Left ventricle myocardium superior (tissue), 1 donor: ENCODE data around the gene SLCO4A1. TPM values are rescaled to one million over a fixed set of nuclear protein-coding genes. Genes with fewer than 3 reads are reported as not detected.

ENCODE experiments used
- ATAC-seq: fragments of 200-7000 bp; cut with Tn5 transposase; one replicate; pipeline ENCODE4 v1.9.1; 2020; ENCODE audit warnings: mild to moderate bottlenecking, moderate library complexity
- DNase-seq: peaks from one replicate; pipeline ENCODE4 v3.0.0-alpha.2; 2020
- intact Hi-C: fragments of 100-400 bp; cut with micrococcal nuclease; formaldehyde crosslinking; loops from one replicate; pipeline ENCODE4 v1.11.0; 2022
- total RNA-seq: library from RNA; stranded (reverse); fragmentation: NEBNext Ultra II Directional; extraction: Animal tissue kit (Norgen Biotek cat#: 25700); gene quantifications from one replicate; pipeline ENCODE4 v1.2.1, GENCODE V29; 2021
- donor health status: DM: no; HTN: yes; CAD: no; lungs with severe emphysema.

SLCO4A1 gene
- total RNA-seq, 1 donor from 2014 or later = 9.4 TPM

DNA sequence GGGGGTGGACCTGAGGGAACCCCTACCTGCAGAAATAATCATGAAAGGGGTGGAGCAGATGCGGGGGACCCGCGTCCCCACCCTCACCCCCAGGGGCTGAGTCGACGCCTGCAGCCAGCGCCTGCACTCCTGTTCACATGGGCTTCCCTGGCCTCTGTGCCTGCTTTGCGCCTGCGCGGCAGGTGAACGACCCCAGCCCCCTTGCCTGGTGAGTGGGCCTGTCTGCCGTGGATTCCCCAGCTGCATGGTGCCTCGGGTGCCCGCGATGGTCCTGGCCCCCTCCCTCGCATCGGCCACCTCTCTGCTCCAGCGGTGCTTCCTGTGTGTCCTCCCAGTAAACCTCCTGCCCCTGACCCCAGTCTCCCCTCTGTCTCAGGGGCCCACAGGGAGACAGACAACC, 47.6 kb downstream of the SLCO4A1 start:
- ATAC-seq = no peak
- intact Hi-C loops = no loop called here
- no peak for DNase-seq

DNA sequence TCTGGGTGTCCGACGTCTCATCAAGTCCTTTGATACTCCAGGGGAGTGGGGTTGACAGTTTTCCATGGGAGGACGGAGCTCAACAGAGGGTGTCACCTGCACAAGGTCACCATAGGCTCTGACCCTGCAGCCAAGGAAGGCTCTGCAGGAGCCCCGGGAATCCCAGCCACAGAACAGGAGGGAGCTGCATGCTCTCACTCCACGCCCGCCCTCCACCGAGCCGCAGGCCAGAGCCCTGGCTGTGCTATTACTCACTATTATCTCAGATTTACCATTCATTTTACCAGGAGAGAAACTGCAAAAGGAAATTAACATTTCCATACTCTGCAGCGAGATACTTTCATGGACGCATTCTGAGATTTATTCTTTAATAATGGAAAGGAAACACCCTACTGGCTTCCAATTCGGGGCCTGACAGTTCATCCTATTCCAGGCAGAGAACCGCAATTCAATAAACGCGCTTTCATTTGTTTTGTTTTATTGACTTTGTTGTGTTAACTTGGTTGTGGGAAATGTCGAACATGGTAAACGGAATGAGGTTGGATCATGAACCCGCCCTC, 48.0 kb downstream of the SLCO4A1 start:
- intact Hi-C loops = no loop called here
- no peak for ATAC-seq
- DNase-seq = no peak

DNA sequence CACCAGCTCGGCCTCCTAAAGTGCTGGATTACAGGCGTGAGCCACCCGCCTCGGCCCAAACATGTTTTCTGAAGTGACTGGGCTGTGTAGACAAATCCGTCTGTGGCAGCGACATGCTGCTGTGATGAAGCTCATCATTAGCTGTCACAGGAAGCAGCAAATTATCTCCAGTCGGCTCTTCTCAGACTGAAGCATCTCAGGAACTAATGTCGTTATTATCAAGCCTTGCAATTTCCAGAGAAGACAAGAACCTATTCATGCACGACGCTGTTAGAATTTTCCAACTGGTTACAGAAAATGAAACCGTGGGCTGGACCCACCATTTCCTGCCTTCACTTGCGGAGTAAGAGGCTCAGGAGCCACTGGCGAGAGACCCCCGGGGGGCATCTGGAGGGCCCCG, 49.2 kb downstream of the SLCO4A1 start:
- no peak for DNase-seq
- no peak for ATAC-seq
- intact Hi-C loops = no loop called here

DNA sequence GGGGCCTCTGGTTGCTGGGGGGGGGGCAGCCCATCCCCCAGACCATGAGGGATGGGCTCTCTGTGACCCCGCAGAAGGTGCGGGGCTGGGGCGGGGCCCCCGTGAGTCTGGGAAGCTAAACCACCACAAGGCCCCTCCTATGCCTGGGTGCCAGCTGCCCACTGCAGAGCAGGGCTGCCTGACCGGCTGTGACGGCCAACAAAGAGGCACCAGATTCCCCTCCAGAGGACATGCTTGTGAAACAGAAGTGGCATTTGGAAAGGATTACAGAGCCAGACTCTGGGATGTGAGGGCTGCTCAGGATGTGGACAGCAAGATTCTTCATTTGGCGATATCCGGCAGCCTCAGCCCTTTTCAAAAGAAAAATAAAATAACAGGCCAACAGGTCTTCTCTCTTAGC, 49.9 kb downstream of the SLCO4A1 start:
- ATAC-seq = no peak
- no peak for DNase-seq
- intact Hi-C loops = no loop called here

DNA sequence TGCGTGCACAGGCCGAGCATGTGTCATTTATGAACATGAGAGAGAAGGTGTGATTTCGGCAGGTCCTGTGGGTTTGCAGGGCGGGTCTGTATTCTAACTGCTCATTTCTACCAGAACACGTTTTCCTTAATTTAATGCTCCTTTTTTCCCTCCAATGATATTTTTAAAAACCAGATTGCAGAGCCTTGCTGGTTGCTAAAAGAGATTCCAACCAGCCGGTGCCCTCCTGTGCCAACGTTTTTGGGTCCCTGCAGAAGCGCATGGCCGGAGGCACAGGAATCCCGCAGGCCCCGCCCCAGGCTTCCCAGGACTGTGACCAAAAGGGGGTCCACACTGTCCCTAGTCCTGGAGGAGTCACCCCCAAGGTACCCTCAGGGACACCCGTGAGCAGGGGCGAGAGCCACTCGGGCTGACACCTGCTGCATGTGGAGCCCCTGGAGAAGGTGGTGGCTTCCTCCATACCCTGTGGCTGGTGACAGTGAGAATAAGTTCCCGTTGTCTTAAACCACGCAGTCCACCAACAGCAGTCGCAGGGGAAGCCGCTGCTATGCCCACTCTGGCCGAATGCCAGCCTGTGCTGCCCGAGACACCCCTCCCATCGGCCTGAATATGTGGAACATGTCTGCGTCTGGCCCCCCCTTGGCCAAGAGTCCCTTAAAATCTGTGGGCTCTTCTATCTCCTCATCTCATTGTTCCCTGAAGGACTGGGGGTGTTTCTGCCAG, 50.7 kb downstream of the SLCO4A1 start:
- intact Hi-C loops = no loop called here
- DNase-seq (no peak), ATAC-seq (no peak)

DNA sequence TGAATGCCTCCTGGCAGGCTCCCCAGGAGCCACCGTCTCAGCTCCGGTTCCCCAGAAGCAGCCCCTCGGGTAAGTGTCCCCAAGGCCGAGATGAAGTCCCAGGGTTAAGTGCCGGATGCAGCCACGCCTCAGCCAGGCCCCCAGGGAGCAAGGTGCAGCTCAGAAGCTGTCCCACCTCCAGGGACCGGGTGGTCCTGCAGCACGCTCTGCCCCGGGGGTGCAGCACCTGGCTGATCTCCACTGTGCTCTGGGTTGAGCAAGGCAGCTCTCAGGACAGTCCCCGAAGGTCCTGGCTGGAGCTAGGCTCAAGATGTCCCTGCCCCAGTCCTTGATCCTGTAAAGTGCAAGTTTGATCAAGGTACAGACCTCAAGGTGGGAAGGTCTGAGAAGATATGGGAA, 51.2 kb downstream of the SLCO4A1 start:
- intact Hi-C loops = no loop called here
- ATAC-seq (no peak), DNase-seq (no peak)

DNA sequence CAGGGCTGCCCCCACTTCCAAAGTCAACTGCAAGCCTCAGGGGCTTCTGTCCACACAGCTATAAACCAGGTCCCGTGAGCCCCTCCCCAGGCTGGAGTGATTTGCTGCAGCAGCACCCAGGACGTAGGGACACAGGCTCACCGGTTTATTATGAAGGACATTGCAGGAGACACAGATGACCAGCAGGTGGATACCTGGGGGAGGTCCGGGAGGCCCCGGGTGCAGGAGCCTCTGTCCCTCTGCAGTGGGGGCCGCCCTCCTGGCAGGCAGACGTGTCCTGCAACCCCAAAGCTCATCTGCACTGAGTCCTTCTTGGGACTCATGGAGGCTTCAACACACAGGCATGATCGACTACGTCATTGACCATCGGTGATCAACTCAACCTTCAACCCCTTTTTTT, 51.8 kb downstream of the SLCO4A1 start:
- ATAC-seq (no peak), DNase-seq (no peak)
- intact Hi-C loops = no loop called here

DNA sequence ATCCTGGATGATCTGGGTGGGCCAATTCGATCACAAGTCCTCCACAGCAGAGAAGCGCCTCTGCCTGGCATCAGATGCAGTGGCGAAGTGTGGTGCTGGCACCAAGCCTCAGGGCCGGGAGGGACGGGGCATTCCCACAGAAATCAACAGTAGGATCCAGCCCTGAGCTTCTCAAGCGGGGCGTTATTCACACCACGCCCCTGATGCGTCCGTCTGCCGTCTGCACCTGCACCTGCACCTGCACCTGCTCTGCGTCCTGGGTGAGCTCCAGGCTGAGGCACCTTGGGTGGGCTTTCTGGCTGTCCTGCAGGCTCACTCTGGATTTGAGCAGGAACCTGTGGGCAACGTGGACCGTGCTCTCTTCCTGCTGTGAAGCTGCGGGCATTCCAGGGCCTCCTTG, 52.6 kb downstream of the SLCO4A1 start:
- DNase-seq = no peak
- intact Hi-C loops = no loop called here
- no peak for ATAC-seq

DNA sequence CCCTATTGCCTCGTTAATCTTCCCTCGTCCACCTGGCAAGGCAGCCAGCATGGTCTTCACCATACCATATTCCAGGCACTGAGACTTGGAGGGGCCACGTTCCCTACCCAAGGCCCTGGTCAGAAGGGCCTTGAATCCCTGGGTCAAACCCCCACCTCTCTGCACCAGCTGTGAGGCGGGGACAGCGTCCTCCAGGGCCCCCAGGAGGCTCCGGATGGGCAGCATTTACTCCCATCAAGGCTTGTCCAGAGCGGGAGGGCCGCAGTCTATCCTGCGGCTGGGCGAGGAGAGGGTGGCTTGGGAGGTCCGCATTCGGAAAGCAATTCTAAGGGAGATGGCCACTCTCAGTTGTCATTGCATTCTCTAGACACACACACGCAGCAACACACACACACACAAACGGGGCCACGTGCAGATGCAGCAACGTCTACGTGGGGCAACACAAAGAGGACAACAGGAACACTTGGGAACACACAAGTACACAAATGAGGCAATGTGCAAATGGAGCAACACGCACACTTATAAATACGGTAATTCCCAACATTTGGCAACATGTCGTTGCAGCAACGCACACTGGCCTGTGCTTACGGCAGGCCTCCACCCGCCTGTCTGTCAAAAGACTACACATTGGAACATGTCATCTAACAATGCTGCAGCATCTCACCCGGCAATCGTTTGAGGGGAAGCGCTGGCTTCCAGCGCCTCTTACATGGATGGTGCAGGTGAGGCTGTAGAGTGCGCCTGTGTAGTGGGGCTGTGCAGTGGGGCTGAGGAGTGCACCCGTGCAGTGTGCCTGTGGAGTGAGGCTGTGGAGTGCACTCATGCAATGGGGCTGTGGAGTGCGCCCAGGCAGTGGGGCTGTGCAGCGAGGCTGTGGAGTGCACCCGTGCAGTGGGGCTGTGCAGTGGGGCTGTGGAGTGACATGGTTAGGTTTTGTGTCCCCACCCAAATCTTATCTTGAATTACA, 53.4 kb downstream of the SLCO4A1 start:
- ATAC-seq = no peak
- intact Hi-C loops = no loop called here
- DNase-seq = no peak

DNA sequence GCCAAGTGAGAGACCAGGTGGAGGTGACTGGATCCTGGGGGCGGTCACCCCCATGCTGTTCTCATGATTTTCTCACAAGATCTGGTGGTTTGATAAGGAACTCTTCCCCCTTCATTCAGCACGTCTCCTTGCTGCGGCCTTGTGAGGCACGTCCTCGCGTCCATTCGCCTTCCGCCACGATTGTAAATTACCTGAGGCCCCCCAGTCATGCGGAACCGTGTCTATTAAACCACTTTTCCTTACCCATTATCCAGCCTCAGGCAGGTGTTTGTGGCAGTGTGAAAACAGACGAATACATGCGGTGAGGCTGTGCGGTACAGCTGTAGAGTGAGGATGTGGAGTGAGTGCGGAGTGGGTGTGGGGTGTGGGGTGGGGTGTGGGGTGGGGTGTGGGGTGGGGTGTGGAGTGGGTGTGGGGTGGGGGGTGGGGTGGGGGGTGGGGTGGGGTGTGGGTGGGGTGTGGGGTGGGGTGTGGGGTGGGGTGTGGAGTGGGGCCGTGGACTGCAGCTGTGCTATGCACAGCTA, 54.2 kb downstream of the SLCO4A1 start:
- peak; percentile 6 for DNase-seq
- no peak for ATAC-seq
- intact Hi-C loops = no loop called here

DNA sequence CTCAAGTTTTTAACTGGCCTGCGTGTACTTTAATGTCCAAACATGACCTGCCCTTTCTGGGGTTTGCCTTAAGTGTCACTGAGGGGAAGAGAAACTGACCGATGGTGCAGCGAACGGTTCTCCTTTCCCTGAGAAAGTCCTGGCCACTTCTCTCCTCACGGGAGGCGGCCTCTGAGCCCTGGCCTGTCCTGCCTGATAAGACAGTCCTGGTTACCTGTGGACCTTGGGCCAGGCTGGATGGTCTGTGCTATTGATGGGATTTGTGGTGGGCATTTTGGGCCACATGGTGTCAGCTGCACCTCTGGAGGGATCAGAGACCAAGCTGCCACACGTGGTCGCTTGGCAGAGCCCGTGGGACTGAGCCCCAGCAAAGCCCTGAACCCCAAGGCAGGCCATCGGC, 54.7 kb downstream of the SLCO4A1 start:
- DNase-seq (peak; percentile 18), ATAC-seq (no peak)
- intact Hi-C loops = no loop called here

DNA sequence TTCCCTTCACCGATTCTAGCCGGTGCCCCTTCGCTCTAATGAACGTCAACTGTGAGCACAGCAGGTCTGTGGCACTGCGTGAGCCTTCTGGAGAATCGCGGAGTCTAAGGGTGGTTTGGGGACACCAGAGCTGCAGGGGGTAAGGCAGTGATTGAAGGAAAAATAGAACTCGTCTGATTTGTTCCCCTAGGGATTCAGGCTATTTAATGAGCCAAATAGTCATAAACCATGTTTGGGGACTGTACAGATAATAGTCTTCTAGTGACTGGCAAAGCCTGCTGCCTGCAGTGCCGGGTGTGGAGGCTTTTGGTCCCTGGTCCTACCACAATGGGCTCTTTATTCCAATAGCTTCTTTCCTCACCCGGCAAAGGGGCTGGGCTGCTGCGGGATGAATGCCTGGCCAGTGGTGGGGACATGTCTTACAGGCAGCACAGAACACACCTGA, 55.2 kb downstream of the SLCO4A1 start:
- DNase-seq (peak; percentile 3), ATAC-seq (no peak)
- intact Hi-C loops = no loop called here

DNA sequence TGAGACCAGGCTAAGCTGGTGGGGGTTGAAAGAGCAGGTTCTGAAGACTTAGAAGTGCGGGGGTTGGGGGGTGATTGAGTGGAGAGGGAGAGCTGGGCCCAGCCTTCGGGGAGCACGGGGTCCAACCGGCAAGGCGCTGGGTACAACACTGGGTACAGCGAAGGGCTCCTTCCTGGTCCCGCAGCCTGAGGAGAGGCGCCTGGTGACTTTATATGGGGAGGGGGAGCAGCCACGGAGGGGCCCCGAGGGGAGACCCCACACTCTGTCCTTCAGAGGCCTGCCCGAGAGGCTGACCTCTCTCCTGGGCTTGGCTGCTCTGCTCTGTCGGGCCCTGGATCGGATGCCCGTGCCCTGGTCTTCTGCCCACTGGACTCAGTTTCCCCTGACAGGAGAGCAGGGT, 55.9 kb downstream of the SLCO4A1 start:
- DNase-seq (peak; percentile 4), ATAC-seq (no peak)
- intact Hi-C loops = no loop called here

DNA sequence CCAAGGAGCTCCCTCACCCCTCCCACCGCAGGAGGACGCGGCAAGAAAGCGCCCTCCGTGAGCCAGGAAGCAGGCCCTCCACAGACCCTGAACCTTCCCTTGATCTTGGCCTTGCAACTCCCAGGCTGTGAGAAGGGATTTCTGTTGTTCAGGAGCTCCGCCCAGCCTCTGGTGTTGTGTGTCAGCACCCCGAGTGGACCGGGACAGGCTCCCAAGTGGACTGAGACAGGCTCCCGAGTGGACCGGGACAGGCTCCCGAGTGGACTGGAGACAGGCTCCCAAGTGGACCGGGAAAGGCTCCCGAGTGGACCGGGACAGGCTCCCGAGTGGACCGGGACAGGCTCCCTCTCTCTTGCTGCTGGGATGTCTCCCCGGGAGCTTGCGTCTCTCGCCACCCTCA, 57.0 kb downstream of the SLCO4A1 start:
- DNase-seq (no peak), ATAC-seq (no peak)
- intact Hi-C loops = no loop called here

DNA sequence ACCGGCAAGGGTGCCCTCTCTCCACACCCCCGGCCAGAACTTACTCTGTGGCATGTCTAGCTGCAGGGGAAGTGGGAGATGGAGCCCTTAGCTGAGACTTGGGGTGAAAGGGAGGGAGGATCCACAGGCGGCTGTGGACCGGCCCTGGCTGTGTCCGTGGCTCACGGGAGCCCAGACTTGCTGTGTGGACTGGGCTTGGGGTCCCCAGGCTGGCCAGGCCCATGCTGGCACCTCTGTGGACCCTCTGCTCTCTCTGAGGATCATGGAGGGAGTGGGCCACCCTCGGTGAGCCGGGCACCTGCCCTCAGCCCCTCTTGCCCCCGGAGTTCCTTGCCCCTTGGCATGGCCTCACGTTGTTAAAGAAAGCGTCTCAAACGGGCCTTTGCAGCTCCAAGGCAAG, 57.4 kb downstream of the SLCO4A1 start:
- no peak for ATAC-seq
- intact Hi-C loops = no loop called here
- DNase-seq = peak; percentile 14

DNA sequence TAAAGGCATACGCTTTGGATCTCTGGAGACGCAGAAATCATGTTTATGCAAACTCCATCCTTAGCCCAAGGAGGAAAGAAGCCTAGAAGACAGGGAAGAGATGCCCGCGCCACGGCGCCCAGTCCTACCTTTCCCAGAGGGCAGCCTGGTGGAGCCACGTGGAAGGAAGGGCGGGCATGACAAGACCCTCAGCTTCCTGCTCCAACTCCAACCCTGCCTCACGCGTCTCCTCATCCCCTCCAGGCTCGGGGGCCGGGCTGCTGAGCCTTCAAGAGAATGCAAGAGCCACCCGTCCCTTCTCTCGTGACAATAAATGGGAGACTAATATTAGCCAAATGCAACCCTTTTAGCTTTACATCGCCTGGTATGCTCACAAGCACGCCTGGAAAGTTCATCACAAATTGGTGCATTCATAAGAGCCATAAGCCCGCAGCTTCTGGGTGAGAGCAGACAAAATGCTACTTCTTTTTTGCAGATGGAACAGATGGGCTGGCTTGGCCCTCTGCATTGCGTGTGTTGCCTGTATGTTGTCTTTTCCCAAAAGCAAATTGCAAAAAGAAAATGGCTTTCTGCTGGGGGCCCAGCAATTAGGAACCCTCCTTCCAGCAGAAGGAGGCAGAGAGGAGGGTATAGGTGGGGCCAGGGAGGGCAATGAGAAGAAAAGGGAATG, 58.1 kb downstream of the SLCO4A1 start:
- intact Hi-C loops = no loop called here
- DNase-seq = peak; percentile 11
- ATAC-seq = no peak

DNA sequence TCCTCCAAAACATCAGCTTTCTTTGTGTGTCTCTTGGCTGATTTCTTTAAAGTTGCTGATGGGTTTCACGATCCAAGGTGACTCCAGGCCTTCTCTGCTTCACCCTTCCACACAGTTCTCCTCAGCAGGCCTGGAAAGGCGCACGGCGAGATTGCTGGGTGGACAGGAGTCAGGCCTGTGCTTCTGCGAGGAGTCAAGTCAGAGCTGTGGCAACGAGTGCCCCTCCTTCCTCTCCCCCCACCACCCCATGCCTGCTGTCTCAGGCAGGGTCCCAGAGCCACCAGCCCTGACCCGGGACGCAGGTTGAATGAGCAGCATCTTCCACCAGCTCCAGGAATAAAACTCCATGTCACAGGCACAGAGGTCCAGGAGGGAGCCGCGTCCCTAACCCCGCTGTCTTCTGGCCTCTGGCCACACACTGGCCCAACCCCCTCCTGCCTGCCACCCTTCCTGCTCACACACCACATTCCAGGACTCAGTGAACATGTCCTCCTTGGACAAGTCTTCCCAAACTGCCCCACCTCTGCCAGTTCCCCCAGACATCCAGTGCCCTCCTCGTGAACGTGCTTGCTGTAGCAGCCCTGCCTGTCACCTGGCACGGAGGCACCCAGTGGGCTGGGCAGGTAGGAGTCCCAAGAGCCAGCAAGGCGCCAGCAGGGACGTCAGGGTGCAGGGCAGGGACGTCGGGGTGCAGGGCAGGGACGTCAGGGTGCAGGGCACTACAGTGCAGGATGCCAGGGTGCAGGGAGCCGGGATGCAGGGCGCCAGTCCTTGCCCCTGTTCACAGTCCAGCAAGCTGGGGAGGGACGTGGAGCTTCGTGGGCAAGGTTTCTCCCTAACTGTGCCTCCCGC, 59.1 kb downstream of the SLCO4A1 start:
- peak; percentile 17 for DNase-seq
- ATAC-seq = no peak

DNA sequence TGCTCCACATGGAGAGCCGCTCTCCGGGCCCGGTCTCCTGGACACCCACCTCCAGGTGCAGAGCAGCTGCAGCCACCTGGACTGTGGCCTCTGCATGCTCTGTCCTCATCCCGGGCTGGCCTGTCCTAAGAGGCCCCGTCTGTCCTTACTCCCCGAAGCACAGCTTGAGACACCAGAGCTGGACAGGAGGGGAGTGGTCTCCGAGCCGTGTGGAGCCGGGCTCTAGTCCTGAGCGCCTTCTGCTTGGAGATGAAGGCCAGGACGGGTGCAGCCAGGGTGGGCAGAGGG, 59.7 kb downstream of the SLCO4A1 start:
- peak; percentile 19 for DNase-seq
- intact Hi-C loops = no loop called here
- no peak for ATAC-seq

More for the DNA sequence above, 59.1 kb downstream of the SLCO4A1 start:
- intact Hi-C loops = no loop called here
